Fibroblast of villous mesenchyme (primary cell): ENCODE results near the gene GIT1. TPM values are rescaled to one million over a fixed set of nuclear protein-coding genes. Genes with fewer than 3 reads are reported as not detected.

ENCODE experiments used
- DNase-seq: peaks from one replicate; pipeline ENCODE4 v3.0.0-alpha.2; 2010; ENCODE audit warnings: low read depth
- H3K4me3 ChIP-seq: 2 replicates; pipeline ENCODE4 v1.5.1; 2011; ENCODE audit warnings: low read depth, mild to moderate bottlenecking, low read length
- CTCF ChIP-seq: IDR thresholded peaks from 2 replicates; pipeline ENCODE4 v1.5.1; 2012; ENCODE audit warnings: low read depth, mild to moderate bottlenecking, low read length; ENCODE audit not compliant: insufficient read depth
- total RNA-seq: library from RNA; depleted of rRNA; stranded (reverse); fragments of >200 nt; gene quantifications from 2 replicates; pipeline ENCODE4 v1.2.3, GENCODE V29; 2012

Gene GIT1
- total RNA-seq, 1 donor: 26.3 TPM

- H3K4me3 ChIP-seq: peak overlapping the region; percentile 56
- peak; percentile 27 for TF ChIP-seq CTCF
- no peak for DNase-seq
Measured at GRCh38 chr17:29593591-29594518, 4.4 kb upstream of the GIT1 start.

GRCh38 chr17:29592850-29593551 is 3.6 kb upstream of the GIT1 start, which contains the start of gene ANKRD13B:
ANKRD13B (plus strand) TSS chr17:29593132; CDS start chr17:29593622, 490 bp downstream.
- no peak for DNase-seq
- peak within 1 kb of the TSS; percentile 62 for H3K4me3 ChIP-seq
- no peak for TF ChIP-seq CTCF

GRCh38 chr17:29591737-29592608 is 2.5 kb upstream of the GIT1 start:
- peak; percentile 80 for DNase-seq
- peak; percentile 98 for TF ChIP-seq CTCF
- peak overlapping the region; percentile 50 for H3K4me3 ChIP-seq

- no peak for TF ChIP-seq CTCF
- DNase-seq: no peak
- H3K4me3 ChIP-seq: peak overlapping the region; percentile 50
Measured at GRCh38 chr17:29591146-29591736, 1.8 kb upstream of the GIT1 start.

- no peak for DNase-seq
- peak overlapping the region; percentile 6 for H3K4me3 ChIP-seq
- no peak for TF ChIP-seq CTCF
Measured at GRCh38 chr17:29590411-29591145, 1.1 kb upstream of the GIT1 start.
